Loucy (cell line): ENCODE data around the gene PAPOLB.

Experiments
- H2AFZ ChIP-seq: fragments of 200-600 bp; sonication (generic); 2 replicates; pipeline ENCODE4 v1.6.0; 2016; ENCODE audit warnings: antibody characterized with exemption, mild to moderate bottlenecking, low read length, moderate library complexity
- H3F3A ChIP-seq: fragments of 200-600 bp; 2 replicates; pipeline ENCODE4 v1.6.0; 2016; ENCODE audit warnings: antibody characterized with exemption, low read depth, mild to moderate bottlenecking
- H3K27me3 ChIP-seq: fragments of 200-600 bp; sonication (generic); 2 replicates; pipeline ENCODE4 v1.6.1; 2014; ENCODE audit warnings: low read length, mild to moderate bottlenecking; ENCODE audit not compliant: insufficient read depth, poor library complexity, severe bottlenecking
- H3K36me3 ChIP-seq: fragments of 200-600 bp; sonication (generic); 2 replicates; pipeline ENCODE4 v1.6.1; 2016; ENCODE audit warnings: low read length; ENCODE audit not compliant: insufficient read depth
- H3K4me1 ChIP-seq: fragments of 200-600 bp; sonication (generic); 2 replicates; pipeline ENCODE4 v1.5.1; 2014; ENCODE audit warnings: low read length, mild to moderate bottlenecking; ENCODE audit not compliant: insufficient read depth, poor library complexity, severe bottlenecking
- H3K4me2 ChIP-seq: fragments of 200-600 bp; sonication (generic); 2 replicates; pipeline ENCODE4 v1.6.0; 2014; ENCODE audit warnings: antibody characterized with exemption, low read length, low read depth, mild to moderate bottlenecking; ENCODE audit not compliant: poor library complexity, severe bottlenecking
- H3K4me3 ChIP-seq: fragments of 200-600 bp; sonication (generic); 2 replicates; pipeline ENCODE4 v1.5.1; 2014; ENCODE audit warnings: low read length, mild to moderate bottlenecking, mixed read lengths; ENCODE audit not compliant: poor library complexity, severe bottlenecking
- H3K79me2 ChIP-seq: fragments of 200-600 bp; sonication (generic); 2 replicates; pipeline ENCODE4 v1.6.1; 2014; ENCODE audit warnings: low read length; ENCODE audit not compliant: insufficient read depth
- H3K9ac ChIP-seq: fragments of 200-600 bp; sonication (generic); 2 replicates; pipeline ENCODE4 v1.6.0; 2014; ENCODE audit warnings: mild to moderate bottlenecking, low read depth, low read length, moderate library complexity; ENCODE audit not compliant: poor library complexity, severe bottlenecking
- H3K9me2 ChIP-seq: fragments of 200-600 bp; sonication (generic); replicated peaks from 2 replicates; pipeline ENCODE4 v1.6.1; 2016; ENCODE audit warnings: low read depth, low read length, mixed read lengths
- H3K9me3 ChIP-seq: fragments of 200-600 bp; sonication (generic); 2 replicates; pipeline ENCODE4 v1.6.1; 2014; ENCODE audit warnings: mild to moderate bottlenecking, antibody characterized with exemption, low read length, low read depth; ENCODE audit not compliant: insufficient read depth
- H4K20me1 ChIP-seq: fragments of 200-600 bp; sonication (generic); 2 replicates; pipeline ENCODE4 v1.6.0; 2014; ENCODE audit warnings: antibody characterized with exemption, low read length, mild to moderate bottlenecking; ENCODE audit not compliant: insufficient read depth, poor library complexity, severe bottlenecking
- CTCF ChIP-seq: fragments of 200-600 bp; sonication (generic); conservative IDR thresholded peaks from 2 replicates; pipeline ENCODE4 v1.5.1; 2014; ENCODE audit warnings: mild to moderate bottlenecking, antibody characterized with exemption, low read length
- EZH2phosphoT487 ChIP-seq: fragments of 200-600 bp; IDR thresholded peaks from 2 replicates; pipeline ENCODE4 v1.6.1; 2018; ENCODE audit warnings: antibody characterized with exemption, mild to moderate bottlenecking, moderate library complexity, borderline replicate concordance

PAPOLB gene

GRCh38 chr7:4879396-4880081, 17.7 kb upstream of the PAPOLB start:
- Histone ChIP-seq H3K4me1 (no peaks in the 10 kb centered on the region), H2AFZ (no peak overlapping the region), H3K79me2 (no peaks in the 10 kb centered on the region), H4K20me1 (no peaks in the 10 kb centered on the region), H3K9me3 (no peaks in the 10 kb centered on the region), H3K36me3 (no peaks in the 10 kb centered on the region), H3K4me2 (no peak overlapping the region), H3K9ac (no peak overlapping the region), H3K4me3 (no peak overlapping the region), H3K9me2 (no peaks in the 10 kb centered on the region), H3K27me3 (no peaks in the 10 kb centered on the region), H3F3A (no peaks in the 10 kb centered on the region)
- TF ChIP-seq CTCF (no peak), EZH2phosphoT487 (no peak)

DNA sequence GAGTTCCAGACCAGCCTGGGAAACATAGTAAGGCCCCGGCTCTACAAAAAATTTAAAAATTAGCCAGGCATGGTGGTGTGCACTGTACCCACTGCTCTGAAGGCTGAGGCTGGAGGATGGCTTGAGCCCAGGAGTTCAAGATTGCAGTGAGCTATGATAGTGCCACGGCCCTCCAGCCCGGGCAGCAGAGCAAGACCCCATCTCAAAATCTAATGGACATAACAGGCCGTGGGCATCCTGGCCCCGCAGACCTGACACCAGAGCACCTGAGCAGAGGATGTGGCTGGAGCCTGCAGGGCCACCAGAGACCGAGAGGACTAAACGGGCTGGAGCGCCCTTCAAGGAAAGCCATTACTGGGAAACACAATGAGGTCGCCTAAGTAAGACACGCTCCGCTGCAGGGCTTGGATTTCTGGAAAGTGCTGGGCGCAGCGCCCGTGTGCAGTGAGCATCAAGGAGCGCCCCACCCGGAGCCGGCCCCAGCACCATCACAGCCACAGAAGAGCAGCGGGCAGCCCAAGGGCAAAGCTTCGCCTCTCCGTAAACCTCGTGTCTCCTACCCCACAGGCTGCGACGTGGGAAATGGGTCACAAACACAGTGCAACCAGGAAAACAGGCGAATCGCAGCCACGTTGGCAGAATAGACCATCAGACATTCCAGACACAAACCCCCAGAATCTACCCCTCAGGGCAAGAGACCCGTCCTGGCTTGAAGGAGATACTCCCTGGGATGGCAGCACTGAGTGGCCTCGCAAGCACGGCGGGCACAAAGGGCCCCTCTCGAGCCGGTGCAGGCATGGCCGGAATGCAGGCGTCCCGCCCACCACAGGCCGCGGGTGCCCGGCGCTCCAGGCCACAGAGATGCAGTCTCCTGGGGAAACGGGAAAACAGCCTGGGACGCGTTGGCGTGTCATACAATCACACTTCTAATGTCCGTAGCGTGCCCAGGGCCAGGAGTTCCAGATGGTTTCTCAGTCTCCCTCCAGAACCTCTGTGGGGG, 16.8 kb upstream of the PAPOLB start:
- Histone ChIP-seq H3K36me3 (no peaks in the 10 kb centered on the region), H3K27me3 (no peaks in the 10 kb centered on the region), H3K9ac (no peak overlapping the region), H3K9me3 (no peaks in the 10 kb centered on the region), H4K20me1 (no peaks in the 10 kb centered on the region), H3K4me1 (no peaks in the 10 kb centered on the region), H2AFZ (no peak overlapping the region), H3F3A (no peaks in the 10 kb centered on the region), H3K79me2 (no peaks in the 10 kb centered on the region), H3K9me2 (no peaks in the 10 kb centered on the region), H3K4me2 (no peak overlapping the region), H3K4me3 (no peak overlapping the region)
- no peak for TF ChIP-seq CTCF
- no peak for TF ChIP-seq EZH2phosphoT487

DNA sequence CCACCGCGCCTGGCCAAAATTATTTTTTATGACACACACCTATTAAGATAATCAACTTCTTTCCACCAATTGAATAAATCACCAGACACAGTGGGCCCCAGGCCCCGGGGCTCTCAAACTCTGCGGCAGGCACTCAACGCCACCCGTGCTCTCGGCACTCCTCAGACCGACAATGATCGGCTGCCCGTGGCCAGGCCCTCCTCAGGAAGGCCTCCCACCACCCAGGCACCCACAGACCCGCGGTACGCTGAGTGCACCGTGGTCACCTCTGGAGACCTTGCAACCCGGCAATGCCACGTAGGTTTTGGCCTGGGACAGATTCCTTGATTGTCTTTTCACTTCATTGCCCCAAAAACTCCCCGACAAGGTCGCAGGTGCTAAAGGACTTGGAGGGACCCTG, 14.8 kb upstream of the PAPOLB start:
- Histone ChIP-seq H3F3A (no peaks in the 10 kb centered on the region), H3K4me1 (no peaks in the 10 kb centered on the region), H3K4me3 (no peak overlapping the region), H3K9me2 (no peaks in the 10 kb centered on the region), H3K9me3 (no peaks in the 10 kb centered on the region), H3K4me2 (no peak overlapping the region), H4K20me1 (no peaks in the 10 kb centered on the region), H3K27me3 (no peaks in the 10 kb centered on the region), H3K36me3 (no peaks in the 10 kb centered on the region), H3K79me2 (no peaks in the 10 kb centered on the region), H3K9ac (no peak overlapping the region), H2AFZ (no peak overlapping the region)
- TF ChIP-seq EZH2phosphoT487 = no peak
- no peak for TF ChIP-seq CTCF
